Spleen (tissue), 11 donors: ENCODE data around the gene RETREG1. TPM values are rescaled to one million over a fixed set of nuclear protein-coding genes. Genes with fewer than 3 reads are reported as not detected.

Experiments
- DNase-seq: peaks from one replicate; pipeline ENCODE4 v3.0.0-alpha.2; 2020
- H3K27ac ChIP-seq, 8 donors: fragments of 200-600 bp; sonication (generic) in 7 of 8; 1 replicate in 4 of 8; 2 replicates in 4 of 8; pipeline versions ENCODE4 v1.5.0 to v1.8.0; 2016 to 2021; ENCODE audit warnings: inconsistent platforms in 4 of 8, mild to moderate bottlenecking in 4 of 8, moderate library complexity in 1 of 8
- H3K27me3 ChIP-seq, 7 donors: fragments of 200-600 bp; sonication (generic) in 6 of 7; replicated peaks in 1 of 7; 1 replicate in 4 of 7; 2 replicates in 3 of 7; pipeline versions ENCODE4 v1.5.0 to v1.8.0; 2016 to 2021; ENCODE audit warnings: inconsistent platforms in 3 of 7, mild to moderate bottlenecking in 1 of 7
- H3K36me3 ChIP-seq, 6 donors: fragments of 200-600 bp; sonication (generic) in 5 of 6; 1 replicate in 4 of 6; 2 replicates in 2 of 6; pipeline versions ENCODE4 v1.5.0 to v1.8.0; 2016 to 2021; ENCODE audit warnings: inconsistent platforms in 2 of 6
- H3K4me1 ChIP-seq, 6 donors: fragments of 200-600 bp; sonication (generic) in 5 of 6; 1 replicate in 3 of 6; 2 replicates in 3 of 6; pipeline versions ENCODE4 v1.5.0 to v1.8.0; 2016 to 2021; ENCODE audit warnings: inconsistent platforms in 3 of 6
- H3K4me3 ChIP-seq, 8 donors: fragments of 200-600 bp; sonication (generic) in 7 of 8; 1 replicate in 4 of 8; 2 replicates in 4 of 8; pipeline versions ENCODE4 v1.5.0 to v1.8.0; 2016 to 2021; ENCODE audit warnings: inconsistent platforms in 4 of 8, mild to moderate bottlenecking in 4 of 8, moderate library complexity in 2 of 8
- H3K9me3 ChIP-seq, 8 donors: fragments of 200-600 bp; sonication (generic) in 7 of 8; 1 replicate in 4 of 8; 2 replicates in 4 of 8; pipeline versions ENCODE4 v1.5.0 to v1.8.0; 2016 to 2021; ENCODE audit warnings: inconsistent platforms in 4 of 8
- CTCF ChIP-seq, 11 experiments: fragments of 200-600 bp in 7 of 11; fragments of 450-650 bp in 4 of 11; sonication (generic) in 4 of 11; IDR thresholded peaks in 8 of 11; conservative IDR thresholded peaks in 3 of 11; 1 replicate in 7 of 11; 2 replicates in 4 of 11; pipeline versions ENCODE4 v1.4.0 to v1.8.0; 2016 to 2021; ENCODE audit warnings: antibody characterized with exemption in 11 of 11, inconsistent platforms in 4 of 11, mild to moderate bottlenecking in 1 of 11
- POLR2A ChIP-seq, 3 donors: fragments of 450-650 bp; IDR thresholded peaks; one replicate each; pipeline ENCODE4 v1.5.1; 2017; ENCODE audit warnings: antibody characterized with exemption in 3 of 3, mild to moderate bottlenecking in 1 of 3
- POLR2AphosphoS5 ChIP-seq, 3 donors: sonication (generic); formaldehyde crosslinking; IDR thresholded peaks; one replicate each; pipeline ENCODE4 v1.5.1; 2017; ENCODE audit warnings: antibody characterized with exemption in 3 of 3
- WGBS, 5 donors: extraction: QIAGEN DNeasy Blood & Tissue Kit in 3 of 5; methylation state at CpG; one replicate each; pipeline versions ENCODE4 v1.1.5 to v1.1.7; 2013 to 2018; 5-methylcytosine and 5-hydroxymethylcytosine counted together
- intact Hi-C: fragments of 100-400 bp; cut with DNase I; formaldehyde crosslinking; loops from one replicate; pipeline ENCODE4 v1.15.0; 2023; ENCODE audit warnings: low total_unique reads
- polyA plus RNA-seq, 3 donors: library from polyadenylated mRNA; stranded (reverse); fragments of 200-250 nt; gene quantifications; one replicate each; pipeline ENCODE4 v1.2.1, GENCODE V29; 2013
- total RNA-seq, 7 donors: library from RNA; depleted of rRNA in 3 of 7; stranded (reverse); fragments of >200 nt in 3 of 7; fragmentation: NEBNext Ultra II Directional in 4 of 7; extraction: Animal tissue kit (Norgen Biotek cat#: 25700) in 4 of 7; gene quantifications; one replicate each; pipeline versions ENCODE4 v1.1.0 to v1.2.1, GENCODE V29; 2016 to 2021
- donor health status: healthy with polysubstance abuse.
- donor health status: DM: no; HTN: no; CAD: no; lungs with moderate emphysema.
- donor health status: DM: no; HTN: no; CAD: no.
- donor health status: Bipolar disorder and iron deficiency.
- donor health status: healthy.
- donor health status: DM: no; HTN: no; CAD: no.
- donor health status: DM: yes; HTN: yes; CAD: no.

RETREG1 gene
- total and polyA plus RNA-seq, 10 donors: 2.5 to 9.0 (median 5.1) TPM

DNA sequence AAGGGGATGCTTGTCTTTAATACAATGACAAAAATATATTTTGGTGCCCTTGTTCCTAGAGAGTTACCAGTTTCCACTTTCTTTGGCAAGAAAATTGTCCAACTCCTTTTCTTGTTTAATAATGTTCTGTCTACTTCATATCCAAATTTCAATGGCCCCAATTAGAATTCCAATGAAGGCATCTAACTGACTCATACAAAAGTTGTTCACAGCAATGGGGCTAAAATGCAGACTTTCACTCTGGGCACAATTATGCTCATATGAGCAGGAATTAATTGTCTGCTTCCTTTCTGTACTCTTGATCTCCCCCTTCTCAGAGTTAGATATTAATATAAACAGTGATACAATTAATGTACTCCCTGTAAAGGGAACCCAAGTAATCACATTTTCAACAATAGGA is 109.1 kb downstream of the RETREG1 start:
- intact Hi-C loops: no loop called here
- H3K4me3 ChIP-seq: no peak overlapping the region
- H3K27me3 ChIP-seq: no peaks in the 10 kb centered on the region
- no peak overlapping the region for H3K27ac ChIP-seq
- H3K4me1 ChIP-seq: peaks cover 0 to 7% (median 0%) of the 10 kb centered on the region in 6 donors
- H3K36me3 ChIP-seq: no peaks in the 10 kb centered on the region
- TF ChIP-seq POLR2A (IDR thresholded peaks at IDR 0.05) (no peak), CTCF (IDR thresholded peaks at IDR 0.05 in 8 of 11, conservative IDR thresholded peaks at IDR 0.05 in 3 of 11) (no peak)
- no peaks in the 10 kb centered on the region for H3K9me3 ChIP-seq
- DNase-seq: no peak

DNA sequence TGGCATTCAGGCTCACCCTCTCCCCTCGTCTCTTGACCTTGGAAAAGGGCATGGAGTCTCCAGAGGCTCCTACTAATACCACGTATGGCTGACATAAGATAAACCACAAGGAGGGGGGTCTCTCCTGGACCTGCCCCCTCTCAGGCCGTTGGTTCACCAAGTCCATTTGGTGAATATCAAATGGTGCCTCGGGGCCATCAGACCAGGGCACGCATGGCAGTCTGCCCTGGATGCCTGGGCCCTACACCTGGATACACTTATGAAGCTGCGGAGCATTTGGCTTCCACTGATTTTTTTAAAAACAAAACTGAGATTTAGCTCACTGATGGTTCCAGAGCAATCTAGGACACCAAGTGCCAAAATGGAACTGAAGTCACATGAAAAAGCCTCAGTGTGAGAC is 110.9 kb downstream of the RETREG1 start:
- H3K27ac ChIP-seq: no peak overlapping the region
- H3K27me3 ChIP-seq: no peaks in the 10 kb centered on the region
- peaks cover 0 to 7% (median 0%) of the 10 kb centered on the region in 6 donors for H3K4me1 ChIP-seq
- H3K9me3 ChIP-seq: no peaks in the 10 kb centered on the region
- DNase-seq: no peak
- TF ChIP-seq POLR2A (IDR thresholded peaks at IDR 0.05) (no peak), POLR2AphosphoS5 (IDR thresholded peaks at IDR 0.05) (no peak), CTCF (IDR thresholded peaks at IDR 0.05 in 8 of 11, conservative IDR thresholded peaks at IDR 0.05 in 3 of 11) (no peak)
- no peak overlapping the region for H3K4me3 ChIP-seq
- no peaks in the 10 kb centered on the region for H3K36me3 ChIP-seq
- 85 to 95% (median 90%) methylated on average over 6 of the region's 6 CpGs for WGBS, 5 donors
- intact Hi-C loops: no loop called here

DNA sequence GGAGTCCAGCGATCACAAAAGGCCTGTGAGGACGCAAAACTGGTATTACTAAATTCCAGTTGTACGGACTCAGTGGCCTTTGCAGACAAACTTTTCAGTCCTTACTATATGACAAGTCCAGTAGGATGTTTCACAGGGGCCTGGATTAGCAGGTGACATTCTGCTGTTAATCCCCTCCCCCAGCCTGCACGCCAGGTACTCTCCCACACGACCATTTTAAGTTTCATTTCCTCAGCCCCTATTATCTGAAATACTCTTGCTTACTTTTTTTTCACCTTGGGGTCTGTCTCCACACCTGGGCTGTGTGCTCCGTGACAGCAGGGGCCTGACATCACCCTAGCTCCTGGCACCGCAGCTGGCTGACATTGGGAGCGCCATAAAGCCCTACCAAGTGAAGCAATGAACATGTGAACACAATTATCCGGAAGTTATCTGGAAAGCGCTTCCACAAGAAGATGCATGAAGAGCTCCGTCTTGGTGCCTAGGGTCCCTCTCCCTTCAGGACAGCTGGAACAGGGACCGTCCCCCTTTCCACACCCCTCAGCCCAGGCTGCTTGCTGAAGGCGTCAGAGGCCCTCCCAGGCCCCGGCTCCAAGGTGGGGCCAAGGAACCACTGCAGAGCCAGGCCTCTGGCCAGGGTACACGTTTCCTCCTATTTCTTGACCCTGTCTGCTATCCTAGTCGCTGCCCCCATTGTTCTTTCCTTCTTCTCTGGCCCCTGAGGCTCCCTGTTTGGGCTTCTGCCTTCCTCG is 111.5 kb downstream of the RETREG1 start:
- H3K36me3 ChIP-seq: no peaks in the 10 kb centered on the region
- H3K27me3 ChIP-seq: no peaks in the 10 kb centered on the region
- 79 to 88% (median 87%) methylated on average over 17 of the region's 17 CpGs for WGBS, 5 donors
- no peak for TF ChIP-seq POLR2A (IDR thresholded peaks at IDR 0.05)
- no peak for TF ChIP-seq POLR2AphosphoS5 (IDR thresholded peaks at IDR 0.05)
- no peak for TF ChIP-seq CTCF (IDR thresholded peaks at IDR 0.05 in 8 of 11, conservative IDR thresholded peaks at IDR 0.05 in 3 of 11)
- no peak overlapping the region for H3K4me3 ChIP-seq
- intact Hi-C loops: no loop called here
- H3K4me1 ChIP-seq: peaks cover 0 to 7% (median 0%) of the 10 kb centered on the region in 6 donors
- no peak for DNase-seq
- no peak overlapping the region for H3K27ac ChIP-seq
- no peaks in the 10 kb centered on the region for H3K9me3 ChIP-seq

GRCh38 chr5:16504571-16504970 is 112.2 kb downstream of the RETREG1 start:
- Histone ChIP-seq H3K27me3 (no peaks in the 10 kb centered on the region), H3K4me1 (peaks cover 0 to 7% (median 0%) of the 10 kb centered on the region in 6 donors), H3K36me3 (no peaks in the 10 kb centered on the region), H3K9me3 (no peaks in the 10 kb centered on the region), H3K4me3 (no peak overlapping the region), H3K27ac (no peak overlapping the region)
- DNase-seq: no peak
- TF ChIP-seq POLR2AphosphoS5 (IDR thresholded peaks at IDR 0.05) (no peak), POLR2A (IDR thresholded peaks at IDR 0.05) (no peak), CTCF (IDR thresholded peaks at IDR 0.05 in 8 of 11, conservative IDR thresholded peaks at IDR 0.05 in 3 of 11) (no peak)
- 89 to 95% (median 93%) methylated on average over 10 of the region's 10 CpGs for WGBS, 5 donors
- intact Hi-C loops: no loop called here
